Panc1 (cell line): ENCODE measurements around the gene PLA2G4F. TPM values are rescaled to one million over a fixed set of nuclear protein-coding genes. Genes with fewer than 3 reads are reported as not detected.

ENCODE experiments used
- ATAC-seq: fragments of 200-7000 bp; cut with Tn5 transposase; 2 replicates; pipeline ENCODE4 v1.9.1; 2020; ENCODE audit warnings: mild to moderate bottlenecking, moderate library complexity
- BruUV-seq: library from RNA; stranded (reverse); fragments of 400-500 nt; replicated peaks from 2 replicates; lab custom pipeline; 2021; lab: Mats Ljungman, UMichigan
- CTCF ChIA-PET: fragments of 300-600 bp; sonication (Branson Sonifier 250); formaldehyde crosslinking; loops from one replicate; lab custom pipeline; 2022; ENCODE audit warnings: antibody characterized with exemption; lab: Charles Lee
- POLR2A ChIA-PET: fragments of 300-600 bp; sonication (Branson Sonifier 250); formaldehyde crosslinking; loops from one replicate; lab custom pipeline; 2022; ENCODE audit warnings: antibody characterized with exemption; lab: Charles Lee
- DNase-seq: peaks from one replicate; pipeline ENCODE4 v3.0.0-alpha.2; 2010; ENCODE audit warnings: low read depth, low spot score
- H3K27ac ChIP-seq: 2 replicates; pipeline ENCODE4 v1.5.1; 2011; ENCODE audit warnings: mild to moderate bottlenecking, low read length, inconsistent platforms
- H3K27me3 ChIP-seq: fragments of 200-500 bp; sonication (Bioruptor generic); 2 replicates; pipeline ENCODE4 v1.6.0; 2014; ENCODE audit warnings: low read length, inconsistent platforms; ENCODE audit not compliant: control insufficient read depth, insufficient read depth
- H3K36me3 ChIP-seq: fragments of 200-500 bp; sonication (Bioruptor generic); 2 replicates; pipeline ENCODE4 v1.5.1; 2014; ENCODE audit warnings: inconsistent platforms, mild to moderate bottlenecking, low read length, moderate library complexity; ENCODE audit not compliant: control insufficient read depth, insufficient read depth
- H3K4me1 ChIP-seq: 2 replicates; pipeline ENCODE4 v1.5.1; 2011; ENCODE audit warnings: inconsistent platforms, mild to moderate bottlenecking, low read length, moderate library complexity; ENCODE audit not compliant: control insufficient read depth, insufficient read depth
- H3K4me3 ChIP-seq, 2 experiments: 2 replicates each; pipeline ENCODE4 v1.5.1; 2011 to 2012; ENCODE audit warnings: low read depth in 2 of 2, low read length in 2 of 2, mild to moderate bottlenecking in 2 of 2, inconsistent platforms in 1 of 2, moderate library complexity in 1 of 2
- H3K9me3 ChIP-seq: fragments of 200-500 bp; sonication (Bioruptor generic); 2 replicates; pipeline ENCODE4 v1.5.1; 2014; ENCODE audit warnings: low read depth, mild to moderate bottlenecking, inconsistent platforms, low read length, moderate library complexity; ENCODE audit not compliant: control insufficient read depth, insufficient read depth
- CTCF ChIP-seq: fragments of 450-650 bp; IDR thresholded peaks from 2 replicates; pipeline ENCODE4 v1.5.1; 2017; ENCODE audit warnings: mild to moderate bottlenecking
- POLR2AphosphoS5 ChIP-seq: IDR thresholded peaks from 2 replicates; pipeline ENCODE4 v1.6.1; 2012; ENCODE audit warnings: mild to moderate bottlenecking, low read depth, low read length, moderate library complexity
- REST ChIP-seq, 2 experiments: IDR thresholded peaks; 2 replicates each; pipeline ENCODE4 v1.6.1; 2011 to 2012; ENCODE audit warnings: low read depth in 2 of 2, control low read depth in 1 of 2, low read length in 1 of 2, mild to moderate bottlenecking in 1 of 2, moderate library complexity in 1 of 2; ENCODE audit not compliant: insufficient read depth in 1 of 2
- SIN3A ChIP-seq: IDR thresholded peaks from 2 replicates; pipeline ENCODE4 v1.6.1; 2012; ENCODE audit warnings: low read depth, mild to moderate bottlenecking, low read length, moderate library complexity, borderline replicate concordance; ENCODE audit not compliant: insufficient read depth
- TCF7L2 ChIP-seq: IDR thresholded peaks from 2 replicates; pipeline ENCODE4 v1.6.1; 2011; ENCODE audit warnings: mild to moderate bottlenecking, low read depth, low read length, inconsistent platforms
- in situ Hi-C: cut with HindIII; loops from 2 replicates; pipeline ENCODE4 v1.10.0; 2016; ENCODE audit warnings: low sequenced_read_pairs, low pct_unique_long_range_greater_than_20kb
- intact Hi-C: fragments of 100-400 bp; cut with micrococcal nuclease; formaldehyde crosslinking; loops from one replicate; pipeline ENCODE4 v1.10.0; 2022; ENCODE audit not compliant: unreplicated experiment
- total RNA-seq: library from RNA; stranded (reverse); gene quantifications from one replicate; pipeline ENCODE4 v1.2.1, GENCODE V29; 2021; ENCODE audit not compliant: unreplicated experiment

The PLA2G4F gene
- total RNA-seq, 1 experiment from 2014 or later = not detected

GRCh38 chr15:42147431-42147735, 9.1 kb downstream of the PLA2G4F start:
- no TSS peak for BruUV-seq
- TF ChIP-seq SIN3A = no peak
- TF ChIP-seq CTCF = no peak
- TF ChIP-seq TCF7L2 = no peak
- no peak for TF ChIP-seq POLR2AphosphoS5
- no peak for TF ChIP-seq REST (IDR thresholded peaks at IDR 0.05; ENCODE audit: insufficient read depth in 1 of 2, low read depth in 2 of 2, low read length in 1 of 2)
- intact Hi-C loops (no loop called here), in situ Hi-C loops (no loop called here)
- ChIA-PET CTCF (no interaction called here), POLR2A (no interaction called here)
- Histone ChIP-seq H3K4me3 (no peak overlapping the region), H3K27ac (no peak overlapping the region), H3K36me3 (no peaks in the 10 kb centered on the region), H3K9me3 (no peaks in the 10 kb centered on the region), H3K4me1 (no peaks in the 10 kb centered on the region), H3K27me3 (no peaks in the 10 kb centered on the region)
- no peak for DNase-seq
- ATAC-seq = no peak

GRCh38 chr15:42146551-42147430, 9.6 kb downstream of the PLA2G4F start:
- H3K27me3 ChIP-seq = no peaks in the 10 kb centered on the region
- no peak for TF ChIP-seq REST (IDR thresholded peaks at IDR 0.05; ENCODE audit: insufficient read depth in 1 of 2, low read depth in 2 of 2, low read length in 1 of 2)
- no peak for TF ChIP-seq SIN3A
- TF ChIP-seq CTCF = no peak
- no peak for TF ChIP-seq POLR2AphosphoS5
- TF ChIP-seq TCF7L2 = no peak
- H3K4me3 ChIP-seq = no peak overlapping the region
- H3K9me3 ChIP-seq = no peaks in the 10 kb centered on the region
- ATAC-seq = no peak
- H3K27ac ChIP-seq = no peak overlapping the region
- POLR2A ChIA-PET = no interaction called here
- no peak for DNase-seq
- no peaks in the 10 kb centered on the region for H3K4me1 ChIP-seq
- intact Hi-C loops (no loop called here), in situ Hi-C loops (no loop called here)
- BruUV-seq = no TSS peak
- CTCF ChIA-PET = no interaction called here
- H3K36me3 ChIP-seq = no peaks in the 10 kb centered on the region
